Measurements from ENCODE around the gene PPP2R3A.
"Not testable (repeated sequence)": the region's sequence is repeated elsewhere in the genome, so short reads cannot be mapped to it uniquely, and the experiment has no call there.

The PPP2R3A gene

GRCh38 chr3:135927155-135927554, 38.4 kb upstream of the PPP2R3A start:
- no peaks in the 10 kb centered on the region for H3K79me2 ChIP-seq
- H2AFZ ChIP-seq, result no peak overlapping the region
- H3K9me3 ChIP-seq (ENCODE audit: control insufficient read depth, low read length), result no peaks in the 10 kb centered on the region
- no peaks in the 10 kb centered on the region for H3K36me3 ChIP-seq (ENCODE audit: control insufficient read depth, insufficient read depth, low read length)
- no peak for TF ChIP-seq CTCF (IDR thresholded peaks at IDR 0.05)
- H3K9ac ChIP-seq, result no peak overlapping the region
- H3K27ac ChIP-seq, result no peak overlapping the region
- no peak overlapping the region for H3K4me3 ChIP-seq (ENCODE audit: low read depth, low read length)
- peaks cover 20% of the 10 kb centered on the region for H3K4me1 ChIP-seq
- no peak overlapping the region for H3K4me2 ChIP-seq (ENCODE audit: low read length)
- no peaks in the 10 kb centered on the region for H3K27me3 ChIP-seq (ENCODE audit: control insufficient read depth, insufficient read depth, low read length)

- peaks cover 20% of the 10 kb centered on the region for H3K4me1 ChIP-seq
- H3K27ac ChIP-seq, result peak overlapping the region; percentile 65
- H3K9ac ChIP-seq, result no peak overlapping the region
- H3K9me3 ChIP-seq (ENCODE audit: control insufficient read depth, low read length), result no peaks in the 10 kb centered on the region
- H3K27me3 ChIP-seq (ENCODE audit: control insufficient read depth, insufficient read depth, low read length), result no peaks in the 10 kb centered on the region
- H3K79me2 ChIP-seq, result no peaks in the 10 kb centered on the region
- no peak overlapping the region for H3K4me3 ChIP-seq (ENCODE audit: low read depth, low read length)
- H3K4me2 ChIP-seq (ENCODE audit: low read length), result no peak overlapping the region
- H2AFZ ChIP-seq, result peak overlapping the region; percentile 48
- peak; percentile 29 for TF ChIP-seq CTCF (IDR thresholded peaks at IDR 0.05)
- H3K36me3 ChIP-seq (ENCODE audit: control insufficient read depth, insufficient read depth, low read length), result no peaks in the 10 kb centered on the region
Measured at GRCh38 chr3:135929670-135930069, 35.9 kb upstream of the PPP2R3A start.

- H3K36me3 ChIP-seq (ENCODE audit: control insufficient read depth, insufficient read depth, low read length), result no peaks in the 10 kb centered on the region
- H3K4me1 ChIP-seq, result peaks cover 20% of the 10 kb centered on the region
- no peak overlapping the region for H3K4me2 ChIP-seq (ENCODE audit: low read length)
- peak overlapping the region; percentile 48 for H2AFZ ChIP-seq
- H3K4me3 ChIP-seq (ENCODE audit: low read depth, low read length), result no peak overlapping the region
- no peak overlapping the region for H3K9ac ChIP-seq
- H3K9me3 ChIP-seq (ENCODE audit: control insufficient read depth, low read length), result no peaks in the 10 kb centered on the region
- TF ChIP-seq CTCF (IDR thresholded peaks at IDR 0.05), result no peak
- no peaks in the 10 kb centered on the region for H3K79me2 ChIP-seq
- H3K27me3 ChIP-seq (ENCODE audit: control insufficient read depth, insufficient read depth, low read length), result no peaks in the 10 kb centered on the region
- peak overlapping the region; percentile 65 for H3K27ac ChIP-seq
Measured at GRCh38 chr3:135930255-135930654, 35.3 kb upstream of the PPP2R3A start.

GRCh38 chr3:135935171-135935570, 30.4 kb upstream of the PPP2R3A start:
- not testable (repeated sequence) for H3K9ac ChIP-seq; H3K27ac ChIP-seq; H3K9me3 ChIP-seq (ENCODE audit: control insufficient read depth, low read length)

GRCh38 chr3:135937766-135938165, 27.8 kb upstream of the PPP2R3A start:
- H3K9me3 ChIP-seq (ENCODE audit: control insufficient read depth, low read length); H3K36me3 ChIP-seq (ENCODE audit: control insufficient read depth, insufficient read depth, low read length); H3K4me2 ChIP-seq (ENCODE audit: low read length); H2AFZ ChIP-seq; H3K4me1 ChIP-seq; H3K4me3 ChIP-seq (ENCODE audit: low read depth, low read length); H3K27me3 ChIP-seq (ENCODE audit: control insufficient read depth, insufficient read depth, low read length); H3K9ac ChIP-seq; H3K27ac ChIP-seq; H3K79me2 ChIP-seq: not testable (repeated sequence)

More at GRCh38 chr3:135935171-135935570, 30.4 kb upstream of the PPP2R3A start:
- H3K4me1 ChIP-seq; H3K79me2 ChIP-seq; H3K27me3 ChIP-seq (ENCODE audit: control insufficient read depth, insufficient read depth, low read length); H3K4me2 ChIP-seq (ENCODE audit: low read length); H3K36me3 ChIP-seq (ENCODE audit: control insufficient read depth, insufficient read depth, low read length); H3K4me3 ChIP-seq (ENCODE audit: low read depth, low read length); H2AFZ ChIP-seq: not testable (repeated sequence)

- no peak overlapping the region for H3K27ac ChIP-seq
- H3K9me3 ChIP-seq (ENCODE audit: control insufficient read depth, low read length), result no peaks in the 10 kb centered on the region
- no peak overlapping the region for H3K4me2 ChIP-seq (ENCODE audit: low read length)
- H3K9ac ChIP-seq, result no peak overlapping the region
- H3K27me3 ChIP-seq (ENCODE audit: control insufficient read depth, insufficient read depth, low read length), result no peaks in the 10 kb centered on the region
- no peak for TF ChIP-seq CTCF (IDR thresholded peaks at IDR 0.05)
- H3K36me3 ChIP-seq (ENCODE audit: control insufficient read depth, insufficient read depth, low read length), result no peaks in the 10 kb centered on the region
- no peak overlapping the region for H3K4me3 ChIP-seq (ENCODE audit: low read depth, low read length)
- no peaks in the 10 kb centered on the region for H3K4me1 ChIP-seq
- H2AFZ ChIP-seq, result no peak overlapping the region
- H3K79me2 ChIP-seq, result no peaks in the 10 kb centered on the region
Measured at GRCh38 chr3:135944831-135945230, 20.7 kb upstream of the PPP2R3A start.

All from parathyroid adenoma (tissue), 2 donors.